C4-2B (cell line): Measurements from ENCODE around the gene UBQLNL.
A peak's percentile ranks its signal among the peaks of the same experiment; 100 is the strongest.

ENCODE experiments used
- H3K27ac ChIP-seq: fragments of 450-650 bp; 2 replicates; pipeline ENCODE4 v1.5.1; 2017
- CTCF ChIP-seq: fragments of 450-650 bp; conservative IDR thresholded peaks from 2 replicates; pipeline ENCODE4 v1.5.1; 2017; ENCODE audit warnings: mild to moderate bottlenecking
- ZFX ChIP-seq: fragments of 450-650 bp; IDR thresholded peaks from 2 replicates; pipeline ENCODE4 v1.6.1; 2017

Gene UBQLNL

DNA sequence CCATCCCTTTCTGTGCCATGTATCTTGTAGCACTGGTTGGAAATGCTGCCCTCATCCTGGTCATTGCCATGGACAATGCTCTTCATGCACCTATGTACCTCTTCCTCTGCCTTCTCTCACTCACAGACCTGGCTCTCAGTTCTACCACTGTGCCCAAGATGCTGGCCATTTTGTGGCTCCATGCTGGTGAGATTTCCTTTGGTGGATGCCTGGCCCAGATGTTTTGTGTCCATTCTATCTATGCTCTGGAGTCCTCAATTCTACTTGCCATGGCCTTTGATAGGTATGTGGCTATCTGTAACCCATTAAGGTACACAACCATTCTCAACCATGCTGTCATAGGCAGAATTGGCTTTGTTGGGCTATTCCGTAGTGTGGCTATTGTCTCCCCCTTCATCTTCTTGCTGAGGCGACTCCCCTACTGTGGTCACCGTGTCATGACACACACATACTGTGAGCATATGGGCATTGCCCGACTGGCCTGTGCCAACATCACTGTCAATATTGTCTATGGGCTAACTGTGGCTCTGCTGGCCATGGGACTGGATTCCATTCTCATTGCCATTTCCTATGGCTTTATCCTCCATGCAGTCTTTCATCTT is 27.6 kb downstream of the UBQLNL start:
- H3K27ac ChIP-seq: no peak overlapping the region
- TF ChIP-seq ZFX (no peak), CTCF (no peak)

- H3K27ac ChIP-seq: no peak within 1 kb of the TSS
- TF ChIP-seq ZFX: no peak
- no peak for TF ChIP-seq CTCF
Observed at GRCh38 chr11:5488385-5488784, 28.1 kb downstream of the UBQLNL start, which contains the start of gene OR52D1. TSS of gene OR52D1 (plus strand) at chr11:5488685. CDS start at chr11:5488707, 22 bp downstream.

DNA sequence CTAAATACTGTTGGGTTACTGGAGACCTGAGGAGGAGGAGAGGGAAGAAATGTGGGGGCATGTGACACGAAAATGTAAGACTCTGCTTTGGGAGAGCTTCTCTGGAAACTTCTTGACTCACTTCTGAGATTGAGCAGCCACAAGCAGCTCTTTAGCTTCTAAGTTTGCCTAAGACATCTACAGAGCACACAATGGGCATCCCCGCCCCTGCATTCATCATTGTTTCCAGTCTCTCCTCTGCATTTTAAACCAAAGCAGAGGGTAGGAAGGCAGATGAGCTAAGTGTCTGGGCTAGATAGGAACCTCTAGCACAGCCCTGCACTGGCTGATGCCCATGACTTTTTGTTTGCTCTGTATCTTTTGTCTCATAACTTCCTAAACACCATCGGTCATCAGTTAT is 30.1 kb downstream of the UBQLNL start:
- H3K27ac ChIP-seq: no peak overlapping the region
- TF ChIP-seq CTCF (no peak), ZFX (no peak)

DNA sequence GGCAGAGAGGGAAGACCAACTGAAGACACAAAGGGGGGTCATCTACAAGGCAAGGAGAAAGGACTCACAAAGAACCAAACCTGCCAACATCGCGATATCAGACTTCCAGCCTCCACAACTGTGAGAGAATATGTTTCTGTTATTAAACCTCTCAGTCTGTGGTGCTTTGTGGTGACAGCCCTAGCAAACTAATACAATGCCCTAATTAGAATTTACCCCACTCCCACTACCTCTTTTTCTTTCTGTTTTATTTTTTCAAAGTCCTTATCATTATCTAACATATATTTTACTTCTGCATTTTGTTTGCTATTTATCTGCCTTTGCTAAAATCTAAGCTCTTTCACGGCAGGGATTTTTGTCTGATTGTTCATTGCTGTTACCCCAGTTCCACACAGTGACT is 30.5 kb downstream of the UBQLNL start:
- H3K27ac ChIP-seq: no peak overlapping the region
- no peak for TF ChIP-seq ZFX

- H3K27ac ChIP-seq: no peak overlapping the region
- TF ChIP-seq CTCF: peak; percentile 88
- no peak for TF ChIP-seq ZFX
Observed at GRCh38 chr11:5476186-5476819, 40.2 kb downstream of the UBQLNL start.

GRCh38 chr11:5473921-5474320 is 42.6 kb downstream of the UBQLNL start:
- TF ChIP-seq ZFX: no peak
- TF ChIP-seq CTCF: no peak
- no peak overlapping the region for H3K27ac ChIP-seq

DNA sequence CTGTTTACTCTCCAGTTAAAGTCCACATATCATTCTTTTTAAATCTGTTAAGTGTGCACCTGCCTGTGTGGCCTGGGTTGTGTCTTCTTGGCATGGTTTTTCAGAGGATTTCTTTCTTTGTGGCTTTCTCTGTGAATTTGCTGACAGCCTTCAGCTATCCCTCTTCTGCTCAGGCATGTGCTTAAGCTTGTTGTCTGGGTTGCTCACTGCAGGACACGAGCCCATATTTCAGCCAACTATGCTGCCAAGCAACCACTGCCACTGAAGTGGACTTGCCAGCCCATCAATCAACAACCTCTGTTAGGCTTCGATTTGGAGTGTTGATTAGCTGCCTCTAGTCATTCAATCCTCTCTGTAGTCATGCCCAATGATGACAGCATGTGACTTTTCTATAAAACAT is 49.0 kb downstream of the UBQLNL start:
- TF ChIP-seq ZFX (no peak), CTCF (no peak)
- H3K27ac ChIP-seq: no peak overlapping the region
